ENCODE results near the gene MXI1.
A peak's percentile ranks its signal among the peaks of the same experiment; 100 is the strongest.

MXI1 gene

DNA sequence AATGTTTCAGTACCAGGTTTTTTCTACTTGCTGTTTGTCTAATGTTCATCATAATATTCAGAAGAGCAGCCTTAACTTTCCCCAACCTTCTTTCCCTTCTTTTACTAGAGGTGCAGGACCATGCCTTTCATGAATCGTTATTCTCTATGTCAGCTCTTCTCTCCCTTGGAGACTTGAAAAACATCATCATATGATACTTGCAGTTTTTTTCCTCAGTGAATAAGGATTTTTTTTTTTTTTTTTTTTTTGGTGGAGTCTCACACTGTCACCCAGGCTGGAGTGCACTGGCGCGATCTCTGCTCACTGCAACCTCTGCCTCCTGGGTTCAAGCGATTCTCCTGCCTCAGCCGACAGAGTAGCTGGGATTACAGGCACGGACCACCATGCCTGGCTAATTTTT is 67.2 kb downstream of the MXI1 start:
- no peak for DNase-seq (ENCODE audit: low spot score)

DNA sequence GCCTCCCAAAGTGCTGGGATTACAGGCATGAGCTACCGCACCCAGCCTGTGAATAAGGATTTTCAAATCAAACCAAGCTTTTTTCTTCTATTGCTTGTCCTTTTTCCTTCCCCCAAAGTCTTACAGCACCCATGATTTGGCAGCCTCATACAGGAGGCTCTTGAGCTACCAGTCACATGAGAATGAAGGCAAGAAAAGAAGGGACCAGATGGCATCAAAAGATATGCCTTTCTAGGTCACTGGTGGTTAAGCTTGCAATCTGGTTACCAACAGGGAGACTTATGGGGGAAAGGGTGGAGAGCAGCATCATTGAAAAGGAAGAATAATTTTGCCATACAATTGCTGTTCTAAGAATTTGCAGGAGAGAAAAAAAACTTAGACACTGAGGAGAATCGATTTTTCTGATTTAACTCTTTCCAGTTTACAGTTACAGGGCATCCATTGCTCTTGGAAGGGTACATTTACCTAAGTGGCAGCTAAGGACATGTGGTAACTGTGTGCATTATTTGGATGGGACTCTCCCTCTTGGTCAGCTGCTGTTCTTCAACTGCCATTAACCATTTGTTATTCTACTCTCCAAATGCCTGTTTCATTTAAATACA is 67.8 kb downstream of the MXI1 start:
- no peak for DNase-seq (ENCODE audit: low spot score)

DNA sequence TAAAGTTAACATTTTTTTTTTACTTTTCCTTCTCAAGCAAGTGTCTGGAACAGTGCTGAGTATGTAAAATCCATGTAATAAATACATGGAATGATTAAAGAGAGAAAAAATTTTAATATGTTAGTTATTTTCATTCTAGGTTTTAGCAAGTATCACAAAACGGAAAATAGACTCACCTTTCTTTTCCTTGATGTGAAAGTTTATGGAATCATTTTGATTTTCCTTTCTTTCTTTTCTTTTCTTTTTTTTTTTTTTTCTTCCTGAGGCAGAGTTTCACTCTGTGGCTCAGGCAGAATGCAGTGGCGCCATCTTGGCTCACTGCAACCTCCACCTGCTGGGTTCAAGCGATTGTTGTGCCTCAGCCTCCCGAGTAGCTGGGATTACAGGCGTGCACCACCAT is 69.2 kb downstream of the MXI1 start:
- DNase-seq (ENCODE audit: low spot score): no peak

DNA sequence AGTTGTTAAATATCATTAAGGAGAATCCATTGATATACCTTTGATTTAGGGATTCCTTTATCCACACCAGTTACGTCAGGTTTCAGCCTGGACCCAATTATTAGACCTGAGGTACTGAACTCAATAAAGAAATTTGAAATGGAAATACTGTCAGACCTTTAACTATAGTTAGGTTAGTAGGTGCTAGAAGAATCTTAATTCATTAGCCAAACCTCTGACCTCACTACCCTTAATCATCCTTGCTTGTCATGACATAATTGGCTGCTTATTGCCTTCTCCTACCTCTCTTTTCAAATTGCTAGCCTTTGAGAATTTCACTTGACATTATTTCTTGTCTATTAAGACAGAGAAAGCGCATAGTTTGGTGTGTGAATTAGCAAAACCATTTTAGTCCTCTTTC is 70.2 kb downstream of the MXI1 start:
- DNase-seq (ENCODE audit: low spot score): no peak

DNA sequence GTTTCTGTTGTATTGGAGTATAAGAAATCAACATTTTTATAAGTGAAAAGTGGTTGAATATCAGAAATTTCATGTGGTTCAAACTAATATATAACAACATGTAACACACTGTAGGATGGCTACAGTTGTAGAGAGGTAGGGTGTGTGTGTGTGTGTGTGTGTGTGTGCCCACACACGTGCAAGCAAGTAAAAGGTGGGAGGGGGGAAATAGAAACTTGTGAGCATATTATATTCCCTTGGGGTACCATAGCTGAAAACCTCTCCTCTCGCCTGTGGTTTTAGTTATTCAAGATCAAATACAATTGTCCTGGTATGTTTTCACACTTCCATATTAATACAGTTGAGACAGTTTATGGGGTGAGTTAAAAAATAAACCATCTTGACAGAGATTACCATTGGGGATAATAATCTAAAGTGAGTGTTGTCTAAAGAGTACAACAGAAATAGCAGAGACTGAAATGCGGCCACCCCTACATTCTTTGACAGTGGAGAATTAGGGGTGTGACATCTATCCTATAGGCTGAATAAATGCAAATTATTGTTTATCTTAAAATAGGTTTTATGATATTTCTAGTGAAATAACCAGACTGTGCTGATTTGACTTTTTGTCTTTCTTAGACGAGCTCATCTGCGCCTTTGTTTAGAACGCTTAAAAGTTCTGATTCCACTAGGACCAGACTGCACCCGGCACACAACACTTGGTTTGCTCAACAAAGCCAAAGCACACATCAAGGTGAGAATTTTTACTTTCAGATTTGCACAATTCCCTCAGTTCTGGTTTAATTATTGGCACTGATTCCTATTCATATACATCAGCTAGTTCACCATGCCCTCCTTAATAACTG is 71.4 kb downstream of the MXI1 start:
- no peak for DNase-seq (ENCODE audit: low spot score)

DNA sequence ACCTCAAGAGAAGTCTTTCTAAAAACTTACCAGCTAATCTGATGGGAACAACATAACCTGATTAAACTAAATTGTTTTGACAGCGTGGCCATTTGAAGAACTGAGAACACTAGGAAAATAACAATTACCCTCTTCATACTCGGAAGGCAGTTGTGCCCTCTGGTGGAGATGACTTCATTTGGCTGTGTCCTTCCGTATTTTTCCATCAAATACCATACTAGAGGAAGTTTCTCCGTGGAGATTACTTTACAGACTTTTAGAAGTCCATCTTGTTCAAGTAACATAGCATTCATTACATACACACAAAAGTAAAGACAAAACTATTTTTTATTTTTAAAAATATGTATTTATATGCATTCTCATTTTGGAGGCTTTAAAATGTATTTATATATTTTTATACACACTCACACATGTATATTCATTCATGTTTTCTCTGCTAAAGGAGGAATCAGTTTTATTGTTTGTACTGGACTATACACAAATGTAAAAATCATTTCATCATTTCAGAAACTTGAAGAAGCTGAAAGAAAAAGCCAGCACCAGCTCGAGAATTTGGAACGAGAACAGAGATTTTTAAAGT is 72.1 kb downstream of the MXI1 start:
- DNase-seq (ENCODE audit: low spot score): peak; percentile 90

DNA sequence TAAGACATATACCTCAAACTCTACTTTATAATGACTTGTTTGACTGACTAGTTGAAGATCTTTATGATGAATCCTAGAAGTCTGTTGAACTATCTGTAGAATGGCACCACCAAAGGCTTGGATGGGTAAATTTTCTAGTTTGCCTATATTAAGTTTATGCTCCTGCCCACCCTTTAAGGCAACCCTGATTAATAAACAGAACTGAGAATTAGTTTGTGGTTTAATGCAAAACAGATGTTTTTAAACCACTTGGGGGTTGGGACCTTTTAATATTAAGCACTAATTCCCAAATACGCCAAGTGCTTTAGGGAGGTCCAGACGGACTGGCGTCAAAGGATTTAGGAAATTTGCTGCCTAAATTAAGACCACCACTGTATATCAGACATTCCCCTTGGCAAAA is 76.9 kb downstream of the MXI1 start:
- no peak for DNase-seq (ENCODE audit: low spot score)

DNA sequence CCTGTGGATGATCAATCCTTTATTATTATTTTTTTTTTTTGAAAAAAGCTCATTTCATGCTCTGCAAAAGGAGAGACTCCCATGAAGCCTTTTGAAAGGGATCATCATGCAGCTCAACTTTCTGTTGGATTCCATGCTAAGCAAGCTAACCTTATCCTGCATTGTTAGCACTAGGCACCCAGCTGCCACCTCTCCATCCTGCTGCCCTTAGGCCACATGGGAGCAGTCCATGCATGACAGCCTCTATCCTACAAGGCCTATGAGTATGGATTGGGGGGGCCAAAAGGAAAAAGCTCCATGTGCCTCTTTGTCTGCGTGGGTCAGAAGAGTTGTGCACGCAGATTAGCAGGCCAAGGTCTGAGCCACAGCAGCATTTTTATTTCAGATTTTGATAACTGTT is 78.1 kb downstream of the MXI1 start:
- no peak for DNase-seq (ENCODE audit: low spot score)

DNA sequence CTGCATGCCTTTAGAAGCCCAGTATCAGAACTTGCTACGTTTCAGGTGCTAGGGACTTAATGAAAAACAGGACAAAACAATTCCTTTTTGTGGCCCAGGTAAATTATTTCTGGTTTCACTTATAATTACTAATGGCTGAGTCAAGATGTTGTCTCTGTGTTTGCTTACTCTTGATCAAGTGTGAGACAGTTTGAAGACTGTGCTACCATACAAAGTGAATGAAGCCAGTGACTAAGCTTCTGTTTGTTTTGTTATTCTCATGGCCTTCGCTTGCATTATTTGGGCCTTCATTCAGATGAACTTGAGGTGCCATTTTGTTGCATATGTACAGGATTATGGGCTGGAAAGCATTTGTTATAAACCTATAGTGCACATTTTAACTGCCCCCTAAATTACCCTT is 79.4 kb downstream of the MXI1 start:
- DNase-seq (ENCODE audit: low spot score): no peak

DNA sequence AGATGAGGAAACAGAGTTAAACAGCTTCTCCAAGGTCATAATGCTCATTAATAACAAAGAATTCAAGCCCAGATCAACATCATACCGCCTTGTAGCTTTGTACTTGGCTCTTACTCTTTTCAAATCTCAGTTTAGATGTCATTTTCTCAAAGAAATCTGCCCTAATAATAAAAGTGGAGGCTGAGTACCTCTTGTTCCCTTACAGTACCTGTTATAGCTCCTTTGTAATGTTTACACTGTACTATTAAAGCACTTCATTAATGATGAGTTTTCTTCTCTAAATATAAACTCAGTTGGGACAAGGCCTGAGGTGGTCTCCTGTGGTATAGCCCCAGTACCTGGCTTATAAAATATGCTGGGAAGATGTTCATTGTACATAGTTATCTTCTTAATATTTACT is 89.6 kb downstream of the MXI1 start:
- no peak for DNase-seq (ENCODE audit: low spot score)

DNA sequence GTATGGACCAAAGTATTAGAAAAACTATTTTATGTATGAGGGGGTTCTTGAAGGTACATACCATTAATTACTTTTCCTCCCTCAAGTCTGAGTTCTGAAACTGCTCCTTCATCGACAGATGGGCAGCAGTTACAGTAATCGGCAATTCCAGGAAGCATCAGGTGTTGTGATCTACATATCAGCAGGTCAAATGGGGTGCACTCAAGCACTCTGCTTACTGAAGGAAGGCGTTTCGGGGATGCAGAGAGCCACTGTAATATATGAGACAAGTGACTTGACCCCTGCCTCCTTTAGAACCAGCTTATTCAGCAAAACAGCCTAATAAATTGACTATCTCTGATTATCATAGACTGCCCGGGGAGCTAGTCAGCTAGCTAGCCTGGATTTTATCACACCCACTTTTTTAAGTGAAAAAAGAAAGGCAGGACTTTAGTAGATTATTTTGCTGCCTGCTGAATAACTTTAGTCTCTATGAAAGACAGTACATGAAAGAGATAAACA is 93.1 kb downstream of the MXI1 start:
- DNase-seq (ENCODE audit: low spot score): no peak

DNA sequence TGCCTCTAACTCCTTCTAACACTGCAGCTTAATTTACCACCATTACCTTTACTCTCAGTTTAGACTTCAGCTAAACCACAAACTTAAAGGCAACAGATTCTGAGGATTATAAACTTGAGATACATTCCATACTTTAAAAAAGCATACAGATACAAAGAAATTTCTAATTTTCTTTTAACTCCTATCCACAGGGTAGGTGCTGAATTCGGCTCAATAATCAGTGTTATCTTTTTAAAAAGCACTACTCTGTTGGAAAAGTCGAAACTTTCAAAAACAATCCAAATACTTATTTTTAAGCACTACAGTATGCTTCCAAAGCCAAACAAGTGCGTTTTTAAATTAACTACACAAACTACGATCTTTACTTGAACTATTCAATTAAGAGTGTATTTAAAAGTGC is 96.3 kb downstream of the MXI1 start:
- DNase-seq (ENCODE audit: low spot score): no peak

DNA sequence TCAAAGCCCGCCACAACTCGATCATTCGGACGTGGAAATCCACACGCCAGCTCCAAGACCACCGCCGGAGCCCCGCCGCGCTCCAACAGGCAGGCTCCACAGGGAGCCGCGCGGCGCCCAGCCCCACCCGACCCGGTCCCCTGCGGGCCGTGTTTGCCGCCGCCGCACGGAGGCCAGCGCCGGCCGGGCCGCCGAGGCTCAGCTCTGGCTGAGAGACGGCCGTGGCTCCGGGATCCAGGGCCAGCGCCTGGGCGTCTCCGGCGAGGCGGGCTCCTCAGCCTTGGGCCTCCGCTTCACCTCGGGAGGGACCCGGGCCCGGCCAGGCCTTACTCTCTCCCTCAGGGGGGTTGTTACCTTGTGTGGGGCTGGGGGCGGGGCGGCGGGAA is 97.0 kb downstream of the MXI1 start:
- DNase-seq (ENCODE audit: low spot score): no peak

DNA sequence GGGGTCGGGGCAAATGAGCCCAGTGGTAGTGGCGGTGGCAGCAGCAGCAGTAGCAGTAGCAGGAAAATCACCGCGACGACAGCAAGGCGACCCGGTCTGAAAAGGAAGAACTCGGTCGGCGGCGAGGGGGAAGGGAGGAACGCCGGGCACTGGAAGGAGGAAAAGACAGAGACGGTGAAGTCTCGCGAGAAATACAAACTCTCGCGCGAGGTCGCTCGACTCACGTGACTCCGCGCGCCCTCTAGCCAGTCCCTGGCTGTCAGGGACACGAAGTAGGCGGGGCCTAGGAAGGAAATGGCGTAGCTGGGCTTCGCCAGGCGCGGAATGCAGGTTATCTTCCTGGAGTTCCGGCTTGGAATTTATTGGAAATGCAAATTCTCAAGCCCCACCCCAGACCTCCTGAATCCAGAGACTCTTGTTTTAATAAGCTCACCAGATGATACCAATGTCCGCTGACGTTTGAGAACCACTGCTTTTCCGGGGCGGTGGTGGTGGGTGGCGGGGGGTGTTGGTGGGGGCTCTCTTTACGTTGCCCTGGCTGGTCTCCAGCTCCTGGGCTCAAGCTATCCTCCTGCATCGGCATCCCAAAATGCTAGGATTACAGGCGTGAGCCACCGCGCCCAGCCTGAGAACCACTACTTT is 97.5 kb downstream of the MXI1 start, which contains the start of gene SMNDC1:
TSS of gene SMNDC1 (minus strand) at position 141 of the 642 bp plus-strand sequence. CDS start 1,333 bp downstream, outside the sequence.
- peak; percentile 97 for DNase-seq (ENCODE audit: low spot score)

DNA sequence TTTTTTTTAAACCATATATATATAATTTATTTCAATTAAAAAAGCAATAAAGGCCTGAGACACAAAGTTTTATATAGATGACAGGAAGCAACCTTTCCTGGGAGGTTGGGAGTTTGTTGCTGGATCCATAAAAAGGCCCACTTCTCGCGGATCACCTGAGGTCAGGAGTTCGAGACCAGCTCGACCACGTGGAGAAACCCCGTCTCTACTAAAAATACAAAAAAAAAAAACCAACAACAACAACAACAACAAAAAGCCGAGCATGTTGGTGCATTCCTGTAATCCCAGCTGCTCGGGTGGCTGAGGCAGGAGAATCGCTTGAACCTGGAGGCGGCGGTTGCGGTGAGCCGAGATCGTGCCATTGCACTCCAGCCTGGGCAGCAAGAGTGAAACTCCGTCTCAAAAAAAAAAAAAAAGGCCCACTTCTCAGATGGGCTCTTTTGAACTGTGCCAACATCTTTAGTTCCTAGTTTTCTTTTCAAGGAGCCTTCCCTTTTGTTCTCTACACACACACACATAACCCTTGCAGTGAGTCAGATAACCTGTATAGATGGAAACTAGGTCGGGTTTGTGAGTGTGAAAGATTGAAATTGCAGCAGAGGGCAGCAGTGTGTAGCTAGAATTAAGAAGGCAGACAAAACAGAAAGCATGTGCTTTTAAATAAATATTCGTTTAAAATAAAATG is 98.5 kb downstream of the MXI1 start:
- peak; percentile 55 for DNase-seq (ENCODE audit: low spot score)

DNA sequence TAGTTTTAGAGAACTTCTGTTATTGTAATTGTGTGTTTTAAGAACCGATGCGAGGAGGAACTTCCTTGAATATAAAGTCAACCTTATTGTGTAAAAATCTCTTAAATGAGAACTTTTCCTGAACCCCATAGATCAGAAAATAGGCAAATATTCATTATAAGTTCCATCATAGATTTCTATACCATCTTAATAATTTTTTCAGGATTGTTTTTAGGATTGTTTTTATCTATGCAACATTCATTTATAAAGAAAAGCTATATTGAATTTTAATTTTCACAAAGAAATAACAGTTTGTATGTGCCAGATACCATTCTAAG is 99.0 kb downstream of the MXI1 start:
- DNase-seq (ENCODE audit: low spot score): no peak

DNA sequence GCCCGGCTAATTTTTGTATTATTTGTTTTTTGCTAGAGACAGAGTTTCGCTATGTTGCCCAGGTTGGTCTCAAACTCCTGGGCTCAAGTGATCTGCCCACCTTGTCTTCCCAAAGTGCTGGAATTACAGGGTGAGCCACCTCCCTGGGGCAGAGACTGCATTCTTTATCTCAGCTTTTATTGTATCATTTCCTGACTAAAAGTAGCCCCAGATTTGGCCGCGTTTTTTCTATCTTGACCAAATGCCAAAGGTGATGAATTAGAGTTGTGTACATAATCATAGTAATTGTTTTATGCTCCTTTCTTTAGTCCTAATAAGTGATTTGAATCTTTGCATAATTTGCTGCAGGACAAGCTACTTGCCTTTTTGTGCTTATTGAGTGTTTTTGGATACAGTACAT is 100.4 kb downstream of the MXI1 start:
- DNase-seq (ENCODE audit: low spot score): no peak

DNA sequence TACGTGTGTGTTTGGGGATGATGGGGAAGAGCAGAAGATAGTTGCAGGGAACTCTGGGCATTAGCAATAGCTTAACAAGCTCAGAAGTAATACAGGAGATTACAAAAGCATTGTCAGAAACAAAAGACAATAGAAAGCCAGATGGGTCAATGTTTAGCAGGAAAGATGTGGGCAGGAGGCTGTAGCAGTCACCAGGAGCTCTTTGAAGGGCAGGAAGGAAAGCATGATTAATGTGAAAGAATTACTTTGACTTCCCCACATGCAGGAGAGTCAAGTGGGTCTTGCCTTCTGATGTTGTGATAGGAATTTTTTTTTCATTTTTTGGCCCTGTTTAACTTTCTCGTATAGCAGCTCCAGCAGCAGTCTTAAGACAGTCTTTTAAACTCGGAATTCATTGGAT is 103.3 kb downstream of the MXI1 start:
- DNase-seq (ENCODE audit: low spot score): no peak

DNA sequence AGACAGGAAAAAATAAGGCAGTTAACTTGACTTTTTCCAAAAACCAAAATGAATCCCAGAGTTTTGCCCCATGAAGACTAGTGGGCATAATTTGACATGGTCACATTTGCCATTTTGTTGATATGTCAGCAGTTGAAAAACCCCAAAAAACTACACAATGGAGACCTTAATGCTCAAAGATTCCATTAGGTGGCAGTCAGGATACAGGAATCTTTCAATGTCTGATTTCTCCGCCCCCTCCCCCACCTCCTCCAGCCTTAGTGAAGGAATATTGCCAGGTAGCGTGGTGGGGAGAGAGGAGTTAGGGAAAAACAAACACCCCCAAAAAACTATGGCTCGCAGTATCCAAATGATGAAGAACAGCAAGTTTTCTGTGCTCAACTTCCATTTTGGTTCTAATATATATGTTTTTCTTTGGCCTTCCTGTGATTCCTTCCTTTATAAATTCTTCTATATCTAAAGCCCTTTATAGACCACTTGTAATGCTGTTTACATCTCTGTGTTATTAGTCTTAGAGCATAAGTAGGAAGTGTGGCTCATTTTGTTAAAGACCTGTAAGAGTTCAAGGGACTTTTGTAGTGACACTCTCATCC is 104.0 kb downstream of the MXI1 start:
- DNase-seq (ENCODE audit: low spot score): peak; percentile 46

DNA sequence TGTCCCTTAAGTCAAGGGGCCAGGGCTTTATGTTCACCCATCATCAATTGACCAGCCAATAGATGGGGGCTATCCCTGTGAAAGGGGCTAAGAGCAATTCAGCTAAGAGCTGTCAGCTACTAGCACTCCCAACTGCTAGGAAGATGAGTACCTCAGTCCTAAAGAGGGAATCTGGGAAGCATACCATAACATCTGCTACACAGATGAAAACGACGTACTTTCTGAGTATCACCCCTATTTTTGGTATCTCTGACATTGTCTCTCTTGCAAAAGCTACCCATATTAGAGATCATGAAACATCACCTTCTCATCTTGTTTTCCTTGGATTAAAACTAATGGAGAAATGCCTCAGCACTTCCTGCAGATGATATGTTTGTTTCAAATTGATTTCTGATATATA is 104.8 kb downstream of the MXI1 start:
- DNase-seq (ENCODE audit: low spot score): no peak

DNA sequence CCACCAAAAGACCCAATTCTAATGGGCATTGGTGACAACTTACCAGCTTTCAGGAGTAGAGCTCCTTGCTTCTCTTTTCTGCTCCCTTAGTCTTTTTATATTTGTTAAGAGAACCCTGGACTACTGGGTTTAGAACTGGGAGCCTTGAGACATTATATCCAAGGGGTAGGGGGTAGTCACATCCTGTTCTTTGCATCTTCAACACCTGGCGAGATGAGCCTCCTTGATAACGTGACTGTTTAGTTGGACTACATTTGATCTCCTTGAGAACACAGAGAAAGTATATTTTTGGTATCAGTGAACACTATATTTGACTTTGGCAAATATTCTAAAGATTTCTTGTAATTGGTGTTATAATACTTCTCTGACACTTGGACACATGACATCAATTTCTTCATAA is 106.3 kb downstream of the MXI1 start:
- no peak for DNase-seq (ENCODE audit: low spot score)

All from globus pallidus (tissue), 1 donor.